ENCODE data around the gene SCNN1B.
A peak's percentile ranks its signal among the peaks of the same experiment; 100 is the strongest.

Gene SCNN1B

DNA sequence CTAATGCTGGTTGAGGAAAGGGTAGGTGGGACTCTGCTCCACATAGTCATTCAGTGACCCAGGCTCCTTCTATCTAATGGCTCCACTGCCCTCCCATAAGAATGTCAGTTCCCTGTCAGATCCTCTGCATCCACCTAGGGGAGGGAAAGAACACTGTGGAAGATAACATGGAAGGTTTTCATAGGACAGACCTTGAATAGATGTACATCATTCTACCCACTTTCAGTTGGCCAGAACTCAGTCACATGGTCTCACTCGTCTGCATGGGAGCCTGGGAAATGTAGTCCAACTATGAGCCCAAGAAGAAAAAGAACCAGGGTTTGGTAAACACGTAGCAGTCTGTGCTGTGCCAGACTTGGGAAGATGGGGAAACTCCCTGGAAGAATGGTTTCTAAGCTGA lies 27.1 kb upstream of the SCNN1B start:
- no peak overlapping the region for H3K4me3 ChIP-seq (ENCODE audit: low read length)
- no peaks in the 10 kb centered on the region; the same call in 1 of the 2 replicates for H3K9me3 ChIP-seq (ENCODE audit: insufficient read depth, low read depth, low read length)
- no peak overlapping the region for H3K9ac ChIP-seq (ENCODE audit: low read depth, low read length)
- H3K36me3 ChIP-seq (ENCODE audit: insufficient read depth, low read depth, low read length): no peaks in the 10 kb centered on the region
- H3K27me3 ChIP-seq (ENCODE audit: insufficient read depth, low read length): no peaks in the 10 kb centered on the region
- H3K27ac ChIP-seq (ENCODE audit: low read length): no peak overlapping the region
- H3K4me1 ChIP-seq (ENCODE audit: insufficient read depth, low read length): peaks cover 5% of the 10 kb centered on the region; the same call in 1 of the 2 replicates

DNA sequence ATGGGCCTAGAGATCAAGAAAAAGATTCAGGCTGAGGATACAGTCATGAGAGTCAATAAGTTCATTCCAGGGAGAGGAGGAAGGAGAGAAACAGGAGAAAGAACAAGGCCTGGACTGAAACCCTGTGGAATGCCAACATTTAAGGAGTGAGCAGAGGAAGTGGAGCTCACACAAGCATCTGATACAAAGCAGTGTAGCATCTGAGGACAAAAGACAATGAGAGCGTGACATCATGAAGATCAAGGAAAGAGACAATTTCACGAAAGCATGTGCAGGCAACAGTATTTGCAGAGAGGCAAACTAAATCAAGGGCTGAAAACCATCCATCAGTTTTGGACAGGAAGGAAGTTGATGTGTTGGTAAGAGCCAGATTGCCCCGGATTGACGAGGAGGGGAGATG lies 25.3 kb upstream of the SCNN1B start:
- no peaks in the 10 kb centered on the region; the same call in 1 of the 2 replicates for H3K9me3 ChIP-seq (ENCODE audit: insufficient read depth, low read depth, low read length)
- no peak overlapping the region for H3K4me3 ChIP-seq (ENCODE audit: low read length)
- H3K9ac ChIP-seq (ENCODE audit: low read depth, low read length): no peak overlapping the region
- no peak overlapping the region for H3K27ac ChIP-seq (ENCODE audit: low read length)
- peaks cover 8% of the 10 kb centered on the region; the same call in 1 of the 2 replicates for H3K4me1 ChIP-seq (ENCODE audit: insufficient read depth, low read length)
- H3K36me3 ChIP-seq (ENCODE audit: insufficient read depth, low read depth, low read length): no peaks in the 10 kb centered on the region
- H3K27me3 ChIP-seq (ENCODE audit: insufficient read depth, low read length): no peaks in the 10 kb centered on the region

DNA sequence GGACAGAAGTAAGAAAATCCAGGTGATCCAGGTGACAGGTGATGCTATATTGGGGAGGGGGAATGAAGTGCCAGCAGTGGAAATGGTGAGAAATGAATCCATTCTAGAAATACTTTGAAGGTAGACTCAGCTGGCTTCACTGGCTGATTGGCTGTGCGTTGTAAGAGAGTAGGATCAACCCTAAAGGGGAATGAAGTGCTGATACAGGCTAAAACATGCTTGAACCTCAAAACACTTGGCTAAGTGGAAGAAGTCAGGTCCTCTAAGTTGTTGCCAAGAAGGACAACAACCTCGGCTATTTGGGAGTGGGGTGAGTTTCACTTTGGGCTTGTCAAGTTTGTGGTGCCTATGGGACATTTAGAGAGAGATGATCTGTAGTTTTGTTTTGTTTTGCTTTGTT lies 24.1 kb upstream of the SCNN1B start:
- H3K27me3 ChIP-seq (ENCODE audit: insufficient read depth, low read length): no peaks in the 10 kb centered on the region
- no peak overlapping the region for H3K4me3 ChIP-seq (ENCODE audit: low read length)
- no peak overlapping the region for H3K27ac ChIP-seq (ENCODE audit: low read length)

DNA sequence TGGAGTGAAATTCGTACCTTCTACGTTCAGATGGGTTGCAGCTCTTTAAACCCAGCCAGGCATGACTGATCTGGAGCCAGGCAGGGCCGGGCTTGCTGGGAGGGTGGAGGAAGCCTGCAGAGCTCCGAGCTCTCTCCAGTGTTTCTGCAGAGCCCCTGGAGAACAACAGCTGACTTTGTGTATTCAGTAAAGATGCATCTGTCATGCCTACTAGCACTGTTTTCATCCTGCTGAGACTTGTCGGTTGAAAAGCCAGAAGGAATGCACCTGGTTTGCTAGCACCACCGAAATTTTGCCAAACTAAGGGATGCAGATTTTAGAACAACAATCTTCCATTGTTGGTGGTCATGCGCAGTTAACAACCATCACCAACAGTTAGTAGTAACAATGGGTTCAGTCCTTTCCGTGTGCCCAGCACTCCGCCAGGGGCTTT lies 22.4 kb upstream of the SCNN1B start:
- peaks cover 8% of the 10 kb centered on the region; the same call in 1 of the 2 replicates for H3K4me1 ChIP-seq (ENCODE audit: insufficient read depth, low read length)
- peak overlapping the region; percentile 16; the same call in 1 of the 2 replicates for H3K9ac ChIP-seq (ENCODE audit: low read depth, low read length)
- peak overlapping the region; percentile 27; the same call in 1 of the 2 replicates for H3K4me3 ChIP-seq (ENCODE audit: low read length)
- H3K9me3 ChIP-seq (ENCODE audit: insufficient read depth, low read depth, low read length): no peaks in the 10 kb centered on the region; the same call in 1 of the 2 replicates
- H3K27ac ChIP-seq (ENCODE audit: low read length): no peak overlapping the region
- no peaks in the 10 kb centered on the region for H3K27me3 ChIP-seq (ENCODE audit: insufficient read depth, low read length)
- H3K36me3 ChIP-seq (ENCODE audit: insufficient read depth, low read depth, low read length): no peaks in the 10 kb centered on the region

More for the DNA sequence above, 24.1 kb upstream of the SCNN1B start:
- Histone ChIP-seq H3K4me1 (ENCODE audit: insufficient read depth, low read length) (peaks cover 8% of the 10 kb centered on the region; the same call in 1 of the 2 replicates), H3K9me3 (ENCODE audit: insufficient read depth, low read depth, low read length) (no peaks in the 10 kb centered on the region; the same call in 1 of the 2 replicates), H3K9ac (ENCODE audit: low read depth, low read length) (no peak overlapping the region), H3K36me3 (ENCODE audit: insufficient read depth, low read depth, low read length) (no peaks in the 10 kb centered on the region)

DNA sequence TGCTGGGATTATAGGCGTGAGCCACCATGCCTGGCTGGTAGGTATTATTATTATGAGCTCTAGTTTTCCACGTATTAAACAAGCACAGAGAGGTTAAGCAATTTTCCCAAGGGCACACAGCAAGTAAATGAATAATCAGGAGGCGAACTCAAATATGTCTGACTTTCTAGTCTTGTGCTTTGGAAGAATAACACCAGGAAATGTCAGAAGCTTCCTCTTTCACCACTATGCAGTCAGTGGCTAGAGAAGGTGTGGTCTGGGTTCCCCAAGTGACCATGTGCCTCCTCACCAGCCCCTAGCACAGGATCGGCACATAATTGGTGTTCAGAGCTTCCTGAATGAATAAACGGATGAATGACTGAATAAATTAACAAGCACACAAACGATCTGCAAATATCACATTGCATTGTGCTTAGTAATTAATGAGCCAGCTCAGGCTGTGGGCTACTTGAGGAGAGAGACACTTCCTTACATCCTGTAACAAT lies 21.6 kb upstream of the SCNN1B start:
- no peak overlapping the region for H3K4me3 ChIP-seq (ENCODE audit: low read length)
- no peaks in the 10 kb centered on the region for H3K36me3 ChIP-seq (ENCODE audit: insufficient read depth, low read depth, low read length)
- peaks cover 8% of the 10 kb centered on the region; the same call in 1 of the 2 replicates for H3K4me1 ChIP-seq (ENCODE audit: insufficient read depth, low read length)
- H3K9ac ChIP-seq (ENCODE audit: low read depth, low read length): no peak overlapping the region
- no peaks in the 10 kb centered on the region; the same call in 1 of the 2 replicates for H3K9me3 ChIP-seq (ENCODE audit: insufficient read depth, low read depth, low read length)
- H3K27ac ChIP-seq (ENCODE audit: low read length): no peak overlapping the region
- no peaks in the 10 kb centered on the region for H3K27me3 ChIP-seq (ENCODE audit: insufficient read depth, low read length)

DNA sequence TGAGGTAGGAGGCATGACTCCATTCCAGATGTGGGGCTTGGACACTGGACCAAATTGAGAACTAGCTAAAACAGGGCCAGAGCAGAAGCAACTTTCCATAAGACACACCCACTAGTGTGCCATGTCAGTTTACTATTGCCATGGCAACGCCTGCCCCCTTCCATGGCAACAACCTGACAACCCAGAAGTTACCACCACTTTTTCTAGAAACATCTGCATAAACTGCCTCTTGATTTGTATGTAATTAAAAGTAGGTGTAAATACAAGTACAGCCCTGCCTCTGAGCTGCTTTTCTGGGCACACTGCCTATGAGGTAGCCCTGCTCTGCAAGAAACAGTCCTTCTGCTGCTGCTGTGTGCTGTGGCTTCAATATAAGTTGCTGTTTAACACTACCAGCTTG lies 19.5 kb upstream of the SCNN1B start:
- no peaks in the 10 kb centered on the region for H3K36me3 ChIP-seq (ENCODE audit: insufficient read depth, low read depth, low read length)
- no peak overlapping the region for H3K27ac ChIP-seq (ENCODE audit: low read length)
- H3K27me3 ChIP-seq (ENCODE audit: insufficient read depth, low read length): no peaks in the 10 kb centered on the region
- H3K4me3 ChIP-seq (ENCODE audit: low read length): no peak overlapping the region
- H3K9ac ChIP-seq (ENCODE audit: low read depth, low read length): no peak overlapping the region
- H3K9me3 ChIP-seq (ENCODE audit: insufficient read depth, low read depth, low read length): no peaks in the 10 kb centered on the region; the same call in 1 of the 2 replicates
- peaks cover 8% of the 10 kb centered on the region; the same call in 1 of the 2 replicates for H3K4me1 ChIP-seq (ENCODE audit: insufficient read depth, low read length)

DNA sequence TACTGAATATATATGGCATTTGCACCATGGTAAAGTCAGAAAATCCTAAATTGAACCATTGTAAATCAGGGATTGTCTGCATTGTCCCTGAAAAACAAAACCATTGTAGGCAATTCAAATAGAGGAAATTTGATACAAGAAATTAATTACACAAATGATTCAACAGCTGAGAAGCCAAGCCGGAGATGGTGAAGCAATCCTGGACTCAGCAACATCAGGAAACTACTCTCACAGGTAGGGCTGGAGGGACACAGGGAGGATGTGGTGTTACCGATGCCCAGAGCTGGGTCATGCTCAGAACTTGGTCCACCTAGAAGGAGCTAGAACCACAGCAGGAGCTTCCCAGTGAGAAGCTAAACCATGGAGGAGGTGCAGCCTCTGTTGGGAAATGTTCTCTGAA lies 18.5 kb upstream of the SCNN1B start:
- H3K27me3 ChIP-seq (ENCODE audit: insufficient read depth, low read length): no peaks in the 10 kb centered on the region
- H3K9me3 ChIP-seq (ENCODE audit: insufficient read depth, low read depth, low read length): no peaks in the 10 kb centered on the region; the same call in 1 of the 2 replicates
- no peak overlapping the region for H3K27ac ChIP-seq (ENCODE audit: low read length)
- H3K4me1 ChIP-seq (ENCODE audit: insufficient read depth, low read length): peaks cover 8% of the 10 kb centered on the region; the same call in 1 of the 2 replicates
- H3K4me3 ChIP-seq (ENCODE audit: low read length): no peak overlapping the region
- H3K36me3 ChIP-seq (ENCODE audit: insufficient read depth, low read depth, low read length): no peaks in the 10 kb centered on the region
- no peak overlapping the region for H3K9ac ChIP-seq (ENCODE audit: low read depth, low read length)

DNA sequence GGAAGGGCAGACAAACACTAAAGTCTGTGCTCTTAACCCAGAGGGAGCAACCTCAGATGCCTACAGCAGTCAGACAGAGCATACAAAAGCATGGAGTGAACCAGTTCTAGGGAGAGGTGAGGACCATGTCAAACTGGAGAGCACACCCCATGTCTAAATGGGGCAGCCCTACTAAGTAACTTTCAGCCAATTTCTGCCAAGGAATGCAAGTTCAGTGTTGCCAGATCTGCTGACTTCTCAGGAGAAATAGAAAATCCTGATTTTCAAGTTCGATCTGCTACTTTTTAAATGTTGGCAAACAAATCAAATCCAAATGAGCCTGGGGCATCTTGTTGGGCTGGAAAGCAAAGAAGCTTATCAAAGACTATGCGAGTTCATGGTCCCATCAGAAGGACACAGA lies 17.5 kb upstream of the SCNN1B start:
- H3K4me3 ChIP-seq (ENCODE audit: low read length): no peak overlapping the region
- no peak overlapping the region for H3K27ac ChIP-seq (ENCODE audit: low read length)
- H3K4me1 ChIP-seq (ENCODE audit: insufficient read depth, low read length): peaks cover 3% of the 10 kb centered on the region; the same call in 1 of the 2 replicates
- H3K9ac ChIP-seq (ENCODE audit: low read depth, low read length): no peak overlapping the region
- no peaks in the 10 kb centered on the region for H3K9me3 ChIP-seq (ENCODE audit: insufficient read depth, low read depth, low read length)
- no peaks in the 10 kb centered on the region for H3K36me3 ChIP-seq (ENCODE audit: insufficient read depth, low read depth, low read length)
- no peaks in the 10 kb centered on the region for H3K27me3 ChIP-seq (ENCODE audit: insufficient read depth, low read length)

DNA sequence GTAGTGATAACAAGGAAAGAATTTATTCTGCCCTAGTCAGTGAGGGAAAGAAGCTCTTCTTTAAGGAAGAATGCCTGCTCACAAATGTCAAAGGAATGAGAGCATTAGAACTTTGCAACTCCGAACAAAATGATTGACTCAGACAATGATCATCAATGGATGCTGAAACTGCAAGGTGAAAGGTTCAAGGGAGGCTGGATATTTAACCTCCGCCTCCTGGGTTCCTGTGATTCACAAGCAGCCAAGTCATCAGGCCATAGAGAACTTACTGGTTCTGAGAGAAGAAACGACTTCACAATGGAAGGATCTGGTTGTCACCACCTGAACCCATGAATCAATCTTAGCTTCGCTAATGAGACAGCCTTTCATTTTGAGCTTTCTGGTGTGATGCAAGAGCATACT lies 16.0 kb upstream of the SCNN1B start:
- no peaks in the 10 kb centered on the region for H3K36me3 ChIP-seq (ENCODE audit: insufficient read depth, low read depth, low read length)
- no peaks in the 10 kb centered on the region for H3K27me3 ChIP-seq (ENCODE audit: insufficient read depth, low read length)
- H3K4me1 ChIP-seq (ENCODE audit: insufficient read depth, low read length): no peaks in the 10 kb centered on the region
- H3K9ac ChIP-seq (ENCODE audit: low read depth, low read length): no peak overlapping the region
- no peaks in the 10 kb centered on the region for H3K9me3 ChIP-seq (ENCODE audit: insufficient read depth, low read depth, low read length)
- no peak overlapping the region for H3K4me3 ChIP-seq (ENCODE audit: low read length)
- no peak overlapping the region for H3K27ac ChIP-seq (ENCODE audit: low read length)

DNA sequence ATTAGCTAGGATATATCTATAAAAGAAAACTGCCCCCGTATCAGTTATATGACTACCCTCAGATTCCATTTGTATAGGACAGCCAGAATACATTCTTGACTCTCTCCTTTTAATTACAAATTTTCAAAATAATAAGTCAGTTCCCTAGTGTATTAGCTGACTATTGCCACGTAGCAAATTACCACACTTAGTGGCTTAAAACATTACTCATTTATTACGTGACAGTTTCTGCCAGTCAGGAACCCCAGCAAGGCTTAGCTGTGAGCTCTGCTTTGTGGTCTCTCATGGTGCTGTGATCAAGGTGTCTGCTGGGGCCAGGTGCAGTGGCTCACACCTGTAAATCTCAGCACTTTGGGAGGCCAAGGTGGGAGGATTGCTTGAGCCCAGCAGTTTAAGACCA lies 13.9 kb upstream of the SCNN1B start:
- Histone ChIP-seq H3K9ac (ENCODE audit: low read depth, low read length) (no peak overlapping the region), H3K36me3 (ENCODE audit: insufficient read depth, low read depth, low read length) (no peaks in the 10 kb centered on the region), H3K4me1 (ENCODE audit: insufficient read depth, low read length) (no peaks in the 10 kb centered on the region), H3K4me3 (ENCODE audit: low read length) (no peak overlapping the region), H3K27me3 (ENCODE audit: insufficient read depth, low read length) (no peaks in the 10 kb centered on the region), H3K27ac (ENCODE audit: low read length) (no peak overlapping the region), H3K9me3 (ENCODE audit: insufficient read depth, low read depth, low read length) (no peaks in the 10 kb centered on the region)

DNA sequence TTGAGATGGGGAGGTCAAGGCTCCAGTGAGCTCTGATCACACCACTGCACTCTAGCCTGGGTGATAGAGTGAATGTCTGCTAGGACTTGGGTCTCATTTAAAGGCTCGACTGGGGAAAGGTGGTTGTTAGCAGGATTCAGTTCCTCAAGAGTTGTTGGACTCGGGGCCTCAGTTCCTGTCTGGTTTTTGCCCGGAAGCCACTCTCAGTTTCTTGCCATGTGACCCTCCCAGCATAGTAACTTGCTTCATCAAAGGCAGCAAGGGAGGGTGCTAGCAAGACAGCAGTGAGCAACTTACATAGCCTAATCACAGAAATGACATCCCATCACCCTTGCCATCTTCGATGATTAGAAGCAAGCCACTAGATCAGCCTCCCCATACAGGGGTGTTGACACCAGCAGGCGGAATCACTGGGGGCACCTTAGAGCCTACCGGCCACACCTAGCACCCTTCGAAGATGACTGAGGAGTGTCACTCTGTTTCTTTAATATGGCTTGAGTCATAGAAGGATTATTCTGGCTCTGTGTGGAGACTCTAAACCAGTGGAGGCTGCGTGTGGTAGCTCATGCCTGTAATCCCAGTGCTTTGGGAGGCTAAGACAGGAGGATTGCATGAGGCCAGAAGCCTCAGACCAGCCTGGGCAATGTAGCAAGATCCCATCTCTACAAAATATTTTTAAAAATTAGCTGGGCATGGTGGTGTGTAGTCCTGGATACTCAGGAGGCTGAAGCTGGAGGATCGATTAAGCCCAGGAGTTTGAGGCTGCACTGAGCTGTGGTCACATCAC lies 13.2 kb upstream of the SCNN1B start:
- Histone ChIP-seq H3K4me1 (ENCODE audit: insufficient read depth, low read length) (no peaks in the 10 kb centered on the region), H3K9me3 (ENCODE audit: insufficient read depth, low read depth, low read length) (no peaks in the 10 kb centered on the region), H3K27ac (ENCODE audit: low read length) (no peak overlapping the region), H3K9ac (ENCODE audit: low read depth, low read length) (no peak overlapping the region), H3K4me3 (ENCODE audit: low read length) (no peak overlapping the region), H3K36me3 (ENCODE audit: insufficient read depth, low read depth, low read length) (no peaks in the 10 kb centered on the region), H3K27me3 (ENCODE audit: insufficient read depth, low read length) (no peaks in the 10 kb centered on the region)

All from iPS-20b (cell line).